Kidney glomerular epithelial cell (primary cell): ENCODE data around the gene DLL4.
"Not testable (repeated sequence)": the region's sequence is repeated elsewhere in the genome, so short reads cannot be mapped to it uniquely, and the experiment has no call there.

Experiments
- DNase-seq: peaks from one replicate; lab custom pipeline; 2025; lab: John Stamatoyannopoulos, UW

Gene DLL4

GRCh38 chr15:40941528-40942336 is 12.6 kb downstream of the DLL4 start:
- DNase-seq, result peak; percentile 53

- no peak for DNase-seq
Observed at GRCh38 chr15:40942337-40942854, 13.3 kb downstream of the DLL4 start.

GRCh38 chr15:40942878-40943277 is 13.7 kb downstream of the DLL4 start:
- no peak for DNase-seq

GRCh38 chr15:40943764-40944365 is 14.7 kb downstream of the DLL4 start:
- no peak for DNase-seq

GRCh38 chr15:40944510-40945296 is 15.6 kb downstream of the DLL4 start:
- no peak for DNase-seq

- DNase-seq, result no peak
Observed at GRCh38 chr15:40948706-40949473, 19.8 kb downstream of the DLL4 start.

- no peak for DNase-seq
Observed at GRCh38 chr15:40949756-40950207, 20.6 kb downstream of the DLL4 start.

GRCh38 chr15:40951764-40952163 is 22.6 kb downstream of the DLL4 start:
- DNase-seq, result no peak

- DNase-seq, result no peak
Observed at GRCh38 chr15:40952301-40952900, 23.3 kb downstream of the DLL4 start.

GRCh38 chr15:40952901-40953712 is 24.0 kb downstream of the DLL4 start, which contains the start of gene CHAC1:
Gene CHAC1, plus strand, starts transcription at chr15:40953471. Its CDS starts 113 bp downstream, at chr15:40953584.
- DNase-seq, result peak; percentile 97

- DNase-seq, result no peak
Observed at GRCh38 chr15:40953713-40954074, 24.6 kb downstream of the DLL4 start.

GRCh38 chr15:40954158-40954848 is 25.2 kb downstream of the DLL4 start:
- not testable (repeated sequence) for DNase-seq

GRCh38 chr15:40955141-40955903 is 26.2 kb downstream of the DLL4 start:
- DNase-seq, result no peak

GRCh38 chr15:40955930-40956540 is 26.9 kb downstream of the DLL4 start:
- DNase-seq, result no peak

GRCh38 chr15:40956541-40956982 is 27.4 kb downstream of the DLL4 start:
- DNase-seq, result no peak

- no peak for DNase-seq
Observed at GRCh38 chr15:40957041-40957555, 28.0 kb downstream of the DLL4 start.

GRCh38 chr15:40957581-40958051 is 28.5 kb downstream of the DLL4 start:
- DNase-seq, result no peak

GRCh38 chr15:40958146-40958545 is 29.0 kb downstream of the DLL4 start:
- no peak for DNase-seq
